Smooth muscle cell (in vitro differentiated cells): ENCODE measurements around the gene KRT2. TPM values are rescaled to one million over a fixed set of nuclear protein-coding genes. Genes with fewer than 3 reads are reported as not detected.

ENCODE experiments used
- DNase-seq: peaks from one replicate; lab custom pipeline; 2025; ENCODE audit not compliant: unreplicated experiment; lab: John Stamatoyannopoulos, UW
- H2AFZ ChIP-seq: fragments of 200-600 bp; sonication (generic); 2 replicates; pipeline ENCODE4 v1.6.0; 2016; ENCODE audit warnings: antibody characterized with exemption, low read depth, mild to moderate bottlenecking
- H3F3A ChIP-seq: fragments of 200-600 bp; sonication (generic); 2 replicates; pipeline ENCODE4 v1.6.0; 2017; ENCODE audit warnings: antibody characterized with exemption, low read depth
- H3K27ac ChIP-seq: fragments of 200-600 bp; sonication (generic); 2 replicates; pipeline ENCODE4 v1.5.1; 2016; ENCODE audit warnings: low read depth, mild to moderate bottlenecking
- H3K27me3 ChIP-seq: fragments of 200-600 bp; sonication (generic); 2 replicates; pipeline ENCODE4 v1.6.1; 2016; ENCODE audit warnings: low read depth, mild to moderate bottlenecking
- H3K36me3 ChIP-seq: fragments of 200-600 bp; sonication (generic); 2 replicates; pipeline ENCODE4 v1.5.1; 2016; ENCODE audit warnings: low read depth
- H3K4me1 ChIP-seq: fragments of 200-600 bp; sonication (generic); 2 replicates; pipeline ENCODE4 v1.5.1; 2016; ENCODE audit warnings: low read depth
- H3K4me2 ChIP-seq: fragments of 200-600 bp; sonication (generic); 2 replicates; pipeline ENCODE4 v1.6.0; 2016; ENCODE audit warnings: mild to moderate bottlenecking
- H3K4me3 ChIP-seq: fragments of 200-600 bp; sonication (generic); 2 replicates; pipeline ENCODE4 v1.5.1; 2016; ENCODE audit warnings: mild to moderate bottlenecking
- H3K79me2 ChIP-seq: fragments of 200-600 bp; sonication (generic); 2 replicates; pipeline ENCODE4 v1.6.0; 2016; ENCODE audit warnings: low read depth, mild to moderate bottlenecking
- H3K9ac ChIP-seq: fragments of 200-600 bp; sonication (generic); 2 replicates; pipeline ENCODE4 v1.6.0; 2016; ENCODE audit warnings: low read depth
- H3K9me3 ChIP-seq: fragments of 200-600 bp; sonication (generic); replicated peaks from 2 replicates; pipeline ENCODE4 v1.5.1; 2016; ENCODE audit warnings: low read depth
- H4K20me1 ChIP-seq: fragments of 200-600 bp; sonication (generic); 2 replicates; pipeline ENCODE4 v1.6.0; 2016; ENCODE audit warnings: low read depth
- WGBS: methylation state at CpG from one replicate; pipeline ENCODE4 v1.1.7; 2016; ENCODE audit warnings: low lambda C conversion rate; 5-methylcytosine and 5-hydroxymethylcytosine counted together
- polyA plus RNA-seq: library from polyadenylated mRNA; unstranded; fragments of >200 nt; fragmentation: Nextera tagmentation; extraction: Ambion mirVana; gene quantifications from 2 replicates; pipeline ENCODE4 v1.2.1, GENCODE V29; 2016
- total RNA-seq: library from RNA; depleted of rRNA; stranded (reverse); fragments of >200 nt; gene quantifications from 2 replicates; pipeline ENCODE4 v1.2.3, GENCODE V29; 2014
- TF ChIP-seq, protein P1 (sequence below): fragments of 200-600 bp; sonication (generic); IDR thresholded peaks from 2 replicates; pipeline ENCODE4 v1.5.1; 2017; ENCODE audit warnings: borderline replicate concordance, mild to moderate bottlenecking, antibody characterized with exemption; ENCODE audit not compliant: insufficient read depth, poor library complexity, severe bottlenecking

The KRT2 gene
- total and polyA plus RNA-seq, 2 experiments from 2014 or later = not detected

DNA sequence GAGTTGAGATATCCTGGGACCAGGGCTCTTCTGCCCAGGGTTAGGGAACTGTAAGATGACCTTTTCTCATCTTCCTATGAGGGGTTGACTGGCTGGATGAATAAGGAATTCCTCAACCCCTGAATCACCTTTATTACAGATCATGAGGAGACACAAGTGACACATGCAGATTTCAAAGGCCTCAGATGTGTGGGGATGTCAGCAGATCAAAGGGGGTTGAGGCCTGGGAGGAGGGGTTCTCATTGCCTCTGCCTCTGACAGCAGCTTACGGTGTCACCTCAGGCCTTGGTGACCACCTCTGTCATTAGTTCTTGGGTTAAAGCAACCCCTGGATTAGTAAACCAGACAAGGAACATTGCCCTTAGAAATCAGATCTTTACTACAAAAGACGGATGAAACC lies 48.7 kb downstream of the KRT2 start:
- Histone ChIP-seq H3K27ac (no peak overlapping the region), H3K4me1 (no peaks in the 10 kb centered on the region), H3K79me2 (no peaks in the 10 kb centered on the region), H3K4me2 (no peak overlapping the region), H3K9ac (no peak overlapping the region), H2AFZ (no peak overlapping the region), H3K27me3 (peaks cover 44% of the 10 kb centered on the region), H3K4me3 (no peak overlapping the region), H3K36me3 (no peaks in the 10 kb centered on the region), H3F3A (no peaks in the 10 kb centered on the region), H3K9me3 (no peaks in the 10 kb centered on the region), H4K20me1 (no peaks in the 10 kb centered on the region)
- TF ChIP-seq, protein P1, sequence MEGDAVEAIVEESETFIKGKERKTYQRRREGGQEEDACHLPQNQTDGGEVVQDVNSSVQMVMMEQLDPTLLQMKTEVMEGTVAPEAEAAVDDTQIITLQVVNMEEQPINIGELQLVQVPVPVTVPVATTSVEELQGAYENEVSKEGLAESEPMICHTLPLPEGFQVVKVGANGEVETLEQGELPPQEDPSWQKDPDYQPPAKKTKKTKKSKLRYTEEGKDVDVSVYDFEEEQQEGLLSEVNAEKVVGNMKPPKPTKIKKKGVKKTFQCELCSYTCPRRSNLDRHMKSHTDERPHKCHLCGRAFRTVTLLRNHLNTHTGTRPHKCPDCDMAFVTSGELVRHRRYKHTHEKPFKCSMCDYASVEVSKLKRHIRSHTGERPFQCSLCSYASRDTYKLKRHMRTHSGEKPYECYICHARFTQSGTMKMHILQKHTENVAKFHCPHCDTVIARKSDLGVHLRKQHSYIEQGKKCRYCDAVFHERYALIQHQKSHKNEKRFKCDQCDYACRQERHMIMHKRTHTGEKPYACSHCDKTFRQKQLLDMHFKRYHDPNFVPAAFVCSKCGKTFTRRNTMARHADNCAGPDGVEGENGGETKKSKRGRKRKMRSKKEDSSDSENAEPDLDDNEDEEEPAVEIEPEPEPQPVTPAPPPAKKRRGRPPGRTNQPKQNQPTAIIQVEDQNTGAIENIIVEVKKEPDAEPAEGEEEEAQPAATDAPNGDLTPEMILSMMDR = no peak
- no peak for DNase-seq
- 52% methylated on average over 2 of the region's 2 CpGs for WGBS

DNA sequence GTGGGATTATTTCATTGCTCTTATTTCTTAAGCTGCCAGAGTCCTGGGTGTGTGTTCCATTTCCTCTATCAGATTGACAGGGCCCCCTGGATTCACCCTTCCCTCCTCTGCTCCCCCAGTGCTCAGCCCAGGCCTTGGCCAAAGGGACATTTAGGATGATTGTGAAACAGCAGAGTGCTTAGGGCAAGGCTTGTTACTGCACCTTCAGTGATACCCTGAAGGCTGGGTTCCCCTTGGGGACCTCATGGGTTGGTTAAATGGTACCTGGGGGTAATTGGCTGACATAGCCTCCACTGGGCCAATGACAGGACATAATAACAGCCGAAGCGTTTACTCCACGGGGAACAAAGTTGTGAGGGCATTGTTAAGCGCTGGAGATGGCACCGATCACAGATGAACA lies 49.5 kb downstream of the KRT2 start:
- H3K36me3 ChIP-seq = no peaks in the 10 kb centered on the region
- H3K4me2 ChIP-seq = no peak overlapping the region
- no peak overlapping the region for H3K9ac ChIP-seq
- H3K4me1 ChIP-seq = no peaks in the 10 kb centered on the region
- no peak overlapping the region for H3K4me3 ChIP-seq
- no peak overlapping the region for H3K27ac ChIP-seq
- no peak overlapping the region for H2AFZ ChIP-seq
- no peaks in the 10 kb centered on the region for H3F3A ChIP-seq
- WGBS = 96% methylated on average over 5 of the region's 5 CpGs
- peaks cover 44% of the 10 kb centered on the region for H3K27me3 ChIP-seq
- H4K20me1 ChIP-seq = no peaks in the 10 kb centered on the region
- no peaks in the 10 kb centered on the region for H3K79me2 ChIP-seq
- TF ChIP-seq, protein P1 = no peak
- no peaks in the 10 kb centered on the region for H3K9me3 ChIP-seq
- no peak for DNase-seq

DNA sequence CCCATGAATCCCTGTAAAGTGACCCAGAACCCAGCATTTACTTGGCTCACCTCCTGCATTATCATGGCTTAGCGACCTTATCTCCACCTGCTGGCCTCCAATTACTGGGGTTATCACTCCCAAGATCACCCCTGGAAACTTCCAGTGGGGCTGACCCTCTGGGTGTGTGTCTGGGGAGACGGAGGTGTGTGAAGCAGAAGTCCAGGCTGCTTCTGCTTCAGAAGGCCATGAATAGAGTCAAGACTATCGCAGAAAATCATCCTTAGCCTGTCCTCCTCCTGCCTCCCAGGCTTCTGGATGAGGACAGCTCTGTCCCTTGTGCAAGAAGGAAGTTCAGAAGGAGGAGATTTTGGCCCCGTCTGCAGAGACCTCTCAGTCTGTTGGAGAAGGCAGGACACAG lies 50.3 kb downstream of the KRT2 start:
- no peak overlapping the region for H2AFZ ChIP-seq
- no peak overlapping the region for H3K4me3 ChIP-seq
- peaks cover 47% of the 10 kb centered on the region for H3K27me3 ChIP-seq
- no peaks in the 10 kb centered on the region for H3K79me2 ChIP-seq
- no peak overlapping the region for H3K27ac ChIP-seq
- H4K20me1 ChIP-seq = no peaks in the 10 kb centered on the region
- H3K4me1 ChIP-seq = no peaks in the 10 kb centered on the region
- no peak for DNase-seq
- no peaks in the 10 kb centered on the region for H3K36me3 ChIP-seq
- H3K4me2 ChIP-seq = no peak overlapping the region
- TF ChIP-seq, protein P1 = no peak
- 85% methylated on average over 4 of the region's 4 CpGs for WGBS
- no peaks in the 10 kb centered on the region for H3K9me3 ChIP-seq
- H3F3A ChIP-seq = no peaks in the 10 kb centered on the region
- no peak overlapping the region for H3K9ac ChIP-seq

DNA sequence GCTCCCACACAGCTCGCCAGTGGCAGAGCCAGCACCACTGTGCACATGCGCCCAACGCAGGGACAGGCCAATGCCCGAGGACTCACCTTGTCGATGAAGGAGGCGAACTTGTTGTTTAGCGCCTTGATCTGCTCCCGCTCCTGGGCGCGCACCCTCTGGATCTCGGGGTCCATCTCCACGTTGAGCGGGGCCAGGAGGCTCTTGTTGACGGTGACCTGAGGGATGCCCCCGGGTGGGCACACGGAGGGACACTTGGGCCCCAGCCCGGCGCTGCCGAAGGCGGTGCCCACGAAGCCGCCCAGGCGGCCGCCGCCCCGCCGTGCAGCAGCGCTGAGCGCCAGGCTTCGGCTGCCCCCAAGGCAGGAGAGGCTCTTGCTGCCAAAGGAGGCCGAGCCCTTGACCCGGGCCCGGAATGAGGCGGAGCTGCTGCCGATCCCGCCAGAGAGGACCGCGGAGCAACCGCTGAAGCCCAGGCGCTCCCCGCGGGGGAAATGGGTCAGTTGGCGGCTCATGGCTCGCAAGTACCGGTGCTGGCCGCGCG lies 51.0 kb downstream of the KRT2 start, which contains the start of gene KRT72:
KRT72 (minus strand) TSS at position 523 of the 541 bp plus-strand sequence; CDS start at position 512, 11 bp downstream.
- TF ChIP-seq, protein P1 = no peak
- H4K20me1 ChIP-seq = no peaks in the 10 kb centered on the region
- no peaks in the 10 kb centered on the region for H3K79me2 ChIP-seq
- H3F3A ChIP-seq = no peaks in the 10 kb centered on the region
- H3K9me3 ChIP-seq = no peaks in the 10 kb centered on the region
- H3K9ac ChIP-seq = no peak within 1 kb of the TSS
- H2AFZ ChIP-seq = no peak within 1 kb of the TSS
- no peak within 1 kb of the TSS for H3K4me2 ChIP-seq
- no peaks in the 10 kb centered on the region for H3K4me1 ChIP-seq
- H3K36me3 ChIP-seq = no peaks in the 10 kb centered on the region
- H3K4me3 ChIP-seq = no peak within 1 kb of the TSS
- no peak for DNase-seq
- 90% methylated on average over 48 of the region's 48 CpGs for WGBS
- peaks cover 47% of the 10 kb centered on the region for H3K27me3 ChIP-seq
- no peak within 1 kb of the TSS for H3K27ac ChIP-seq
